K562 (cell line): ENCODE data around the gene ZFP62. TPM values are rescaled to one million over a fixed set of nuclear protein-coding genes. Genes with fewer than 3 reads are reported as not detected.
A peak's percentile ranks its signal among the peaks of the same experiment; 100 is the strongest.

ENCODE experiments used
- ATF1 ChIP-seq, 2 experiments: fragments of 450-650 bp in 1 of 2; IDR thresholded peaks; 2 replicates each; pipeline ENCODE4 v1.6.1; 2016; ENCODE audit warnings: missing compliant biosample characterization in 1 of 2, missing genetic modification characterization in 1 of 2
- BRF1 ChIP-seq: IDR thresholded peaks from 3 replicates; pipeline ENCODE4 v1.6.1; 2011; ENCODE audit warnings: borderline replicate concordance, mild to moderate bottlenecking; ENCODE audit not compliant: insufficient read length; ENCODE audit errors: extremely low read depth
- CBFA2T3 ChIP-seq: fragments of 450-650 bp; IDR thresholded peaks from 2 replicates; pipeline ENCODE4 v1.6.1; 2017
- IRF2 ChIP-seq: sonication (generic); formaldehyde crosslinking; IDR thresholded peaks from 2 replicates; pipeline ENCODE4 v1.8.1; 2022; ENCODE audit warnings: mild to moderate bottlenecking, missing genetic modification reagents
- KAT8 ChIP-seq: fragments of 450-650 bp; IDR thresholded peaks from 2 replicates; pipeline ENCODE4 v1.6.1; 2016; ENCODE audit warnings: low read depth, mild to moderate bottlenecking
- KLF13 ChIP-seq: fragments of 450-650 bp; IDR thresholded peaks from 2 replicates; pipeline ENCODE4 v1.6.1; 2016; ENCODE audit warnings: missing genetic modification characterization, low read depth, mild to moderate bottlenecking, missing compliant biosample characterization, moderate library complexity, borderline replicate concordance
- MIER1 ChIP-seq: fragments of 450-650 bp; IDR thresholded peaks from 2 replicates; pipeline ENCODE4 v1.6.1; 2016; ENCODE audit warnings: antibody characterized with exemption, mild to moderate bottlenecking, low read depth
- MTA1 ChIP-seq: fragments of 450-650 bp; IDR thresholded peaks from 2 replicates; pipeline ENCODE4 v1.6.1; 2017; ENCODE audit warnings: borderline replicate concordance
- NCOR1 ChIP-seq: fragments of 450-650 bp; IDR thresholded peaks from 2 replicates; pipeline ENCODE4 v1.6.1; 2016; ENCODE audit warnings: mild to moderate bottlenecking, moderate library complexity
- POLR3A ChIP-seq: IDR thresholded peaks from 2 replicates; pipeline ENCODE4 v1.6.1; 2011; ENCODE audit warnings: borderline replicate concordance, mild to moderate bottlenecking, moderate library complexity; ENCODE audit not compliant: insufficient read length, insufficient read depth; ENCODE audit errors: extremely low read depth
- SIRT6 ChIP-seq: IDR thresholded peaks from one replicate; pipeline ENCODE4 v1.6.1; 2012; ENCODE audit warnings: low read depth, mild to moderate bottlenecking, control low read depth, inconsistent platforms, low read length, moderate library complexity
- TAF9B ChIP-seq: fragments of 450-650 bp; IDR thresholded peaks from 2 replicates; pipeline ENCODE4 v1.6.1; 2018; ENCODE audit warnings: mild to moderate bottlenecking; ENCODE audit not compliant: partially characterized antibody
- TAL1 ChIP-seq: fragments of 450-650 bp; IDR thresholded peaks from 2 replicates; pipeline ENCODE4 v1.6.1; 2016; ENCODE audit warnings: mild to moderate bottlenecking
- TBP ChIP-seq: optimal IDR thresholded peaks from 2 replicates; pipeline ENCODE3; 2011; ENCODE audit warnings: low read depth, low read length, improper control_type of control experiment
- ZNF644 ChIP-seq: fragments of 200-800 bp; sonication (Bioruptor generic); IDR thresholded peaks from 2 replicates; pipeline ENCODE4 v1.6.1; 2016; ENCODE audit warnings: low read depth, missing genetic modification characterization, missing compliant biosample characterization
- ZNF77 ChIP-seq: fragments of 250-450 bp; sonication (Bioruptor Pico); IDR thresholded peaks from 2 replicates; pipeline ENCODE4 v1.5.0; 2020
- polyA plus RNA-seq, 8 experiments: library from polyadenylated mRNA; depleted of rRNA in 4 of 8; stranded (reverse) in 5 of 8; unstranded in 3 of 8; fragments of >200 nt; fragmentation: Nextera tagmentation in 2 of 8; fragmentation: Illumina TruSeq in 1 of 8; extraction: Ambion mirVana in 2 of 8; extraction: Trizol in 1 of 8; gene quantifications; 2 replicates each; pipeline versions ENCODE4 v1.2.1 to v1.2.3, GENCODE V29; 2011 to 2014; ENCODE audit warnings: inconsistent platforms in 1 of 8, missing spikeins in 1 of 8
- total RNA-seq, 7 experiments: library from RNA; depleted of rRNA in 6 of 7; stranded (reverse); fragments of >200 nt in 6 of 7; fragmentation: Illumina TruSeq in 2 of 7; extraction: Trizol in 2 of 7; gene quantifications; 2 replicates each; pipeline versions ENCODE4 v1.2.1 to v1.2.3, GENCODE V29; 2011 to 2021; ENCODE audit warnings: low replicate concordance in 1 of 7
- TF ChIP-seq, protein P1 (sequence below): fragments of 250-450 bp; sonication (Bioruptor Pico); IDR thresholded peaks from 2 replicates; pipeline ENCODE4 v1.4.0; 2020
- TF ChIP-seq, protein P2 (sequence below): fragments of 250-450 bp; sonication (Bioruptor Pico); IDR thresholded peaks from 2 replicates; pipeline ENCODE4 v1.8.0; 2022; ENCODE audit warnings: inconsistent platforms
- TF ChIP-seq, protein P3 (sequence below): sonication (generic); formaldehyde crosslinking; IDR thresholded peaks from 2 replicates; pipeline ENCODE4 v1.8.0; 2022; ENCODE audit warnings: mild to moderate bottlenecking, missing genetic modification reagents
- TF ChIP-seq, protein P4 (sequence below): fragments of 250-450 bp; sonication (Bioruptor Pico); IDR thresholded peaks from 2 replicates; pipeline ENCODE4 v1.5.1; 2021; ENCODE audit warnings: mild to moderate bottlenecking
- TF ChIP-seq, protein P5 (sequence below): fragments of 200-400 bp; formaldehyde crosslinking; IDR thresholded peaks from 2 replicates; pipeline ENCODE4 v1.6.1; 2017; ENCODE audit warnings: mild to moderate bottlenecking, low read depth, low read length, moderate library complexity

The ZFP62 gene
- total and polyA plus RNA-seq, 9 of the 15 experiments (the other 6 are each of a cell fraction or from before 2014, with no cell fraction given): 12.2 to 37.5 (median 25.0) TPM

DNA sequence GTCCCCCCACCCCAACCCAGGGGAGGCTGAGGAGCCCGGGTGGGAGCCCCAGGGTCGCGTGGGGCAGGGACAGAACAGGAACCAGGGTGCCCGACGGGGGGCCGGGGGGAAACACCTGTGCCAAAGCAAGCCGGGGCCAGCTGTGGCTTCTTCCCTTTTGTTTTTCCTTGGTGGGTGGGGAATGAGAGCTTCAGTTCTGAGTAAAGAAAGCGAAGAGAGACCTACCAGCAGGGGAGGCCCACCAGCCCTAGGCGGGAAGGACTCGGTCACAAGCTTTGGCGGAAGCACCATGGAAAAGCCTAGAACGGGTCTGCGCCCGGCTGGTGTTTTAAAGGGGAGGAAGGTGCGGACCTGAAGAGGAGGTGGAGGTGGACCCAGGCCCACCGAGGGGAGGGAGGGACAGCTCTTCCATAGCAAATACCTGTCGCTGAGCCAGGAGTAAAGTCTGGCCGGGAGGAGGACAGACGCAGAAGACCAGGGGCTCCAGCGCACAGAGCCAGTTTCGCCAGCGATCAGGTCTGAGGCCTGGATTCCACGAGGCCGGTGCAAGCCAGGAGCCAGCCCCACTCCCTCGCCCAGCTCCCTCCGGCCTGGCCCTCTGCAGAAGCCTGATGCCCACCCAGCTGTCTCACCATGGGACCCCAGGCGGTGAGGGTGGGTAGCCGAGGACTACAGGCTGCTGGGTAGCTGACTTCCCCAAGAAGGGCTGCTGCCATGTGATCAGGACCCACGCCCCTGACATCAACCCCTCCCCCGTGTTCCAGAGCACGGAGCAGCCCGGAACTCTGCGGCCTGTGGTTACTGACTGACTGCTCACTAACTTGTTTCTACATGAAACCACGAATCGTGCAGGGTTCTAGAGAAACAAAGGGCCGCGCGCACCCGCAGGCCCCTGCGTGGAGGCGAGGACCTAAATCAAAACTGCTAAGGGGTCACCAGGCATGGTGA is 57.6 kb downstream of the ZFP62 start (continued):
- TF ChIP-seq, protein P1, sequence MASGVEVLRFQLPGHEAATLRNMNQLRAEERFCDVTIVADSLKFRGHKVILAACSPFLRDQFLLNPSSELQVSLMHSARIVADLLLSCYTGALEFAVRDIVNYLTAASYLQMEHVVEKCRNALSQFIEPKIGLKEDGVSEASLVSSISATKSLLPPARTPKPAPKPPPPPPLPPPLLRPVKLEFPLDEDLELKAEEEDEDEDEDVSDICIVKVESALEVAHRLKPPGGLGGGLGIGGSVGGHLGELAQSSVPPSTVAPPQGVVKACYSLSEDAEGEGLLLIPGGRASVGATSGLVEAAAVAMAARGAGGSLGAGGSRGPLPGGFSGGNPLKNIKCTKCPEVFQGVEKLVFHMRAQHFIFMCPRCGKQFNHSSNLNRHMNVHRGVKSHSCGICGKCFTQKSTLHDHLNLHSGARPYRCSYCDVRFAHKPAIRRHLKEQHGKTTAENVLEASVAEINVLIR (CRISPR knock-in tag): no peak
- TF ChIP-seq POLR3A: no peak
- no peak for TF ChIP-seq MIER1
- no peak for TF ChIP-seq CBFA2T3
- TF ChIP-seq MTA1: no peak
- no peak for TF ChIP-seq BRF1
- TF ChIP-seq, protein P2, sequence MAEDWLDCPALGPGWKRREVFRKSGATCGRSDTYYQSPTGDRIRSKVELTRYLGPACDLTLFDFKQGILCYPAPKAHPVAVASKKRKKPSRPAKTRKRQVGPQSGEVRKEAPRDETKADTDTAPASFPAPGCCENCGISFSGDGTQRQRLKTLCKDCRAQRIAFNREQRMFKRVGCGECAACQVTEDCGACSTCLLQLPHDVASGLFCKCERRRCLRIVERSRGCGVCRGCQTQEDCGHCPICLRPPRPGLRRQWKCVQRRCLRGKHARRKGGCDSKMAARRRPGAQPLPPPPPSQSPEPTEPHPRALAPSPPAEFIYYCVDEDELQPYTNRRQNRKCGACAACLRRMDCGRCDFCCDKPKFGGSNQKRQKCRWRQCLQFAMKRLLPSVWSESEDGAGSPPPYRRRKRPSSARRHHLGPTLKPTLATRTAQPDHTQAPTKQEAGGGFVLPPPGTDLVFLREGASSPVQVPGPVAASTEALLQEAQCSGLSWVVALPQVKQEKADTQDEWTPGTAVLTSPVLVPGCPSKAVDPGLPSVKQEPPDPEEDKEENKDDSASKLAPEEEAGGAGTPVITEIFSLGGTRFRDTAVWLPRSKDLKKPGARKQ (CRISPR knock-in tag): no peak
- TF ChIP-seq KAT8: no peak
- no peak for TF ChIP-seq TAF9B
- no peak for TF ChIP-seq TAL1
- TF ChIP-seq SIRT6: no peak
- TF ChIP-seq ZNF77 (CRISPR knock-in tag): no peak
- no peak for TF ChIP-seq NCOR1
- TF ChIP-seq IRF2 (CRISPR knock-in tag): no peak
- no peak for TF ChIP-seq ATF1 (CRISPR knock-in tag; IDR thresholded peaks at IDR 0.05)
- no peak for TF ChIP-seq ATF1 (tag; IDR thresholded peaks at IDR 0.05)
- TF ChIP-seq KLF13 (tag): no peak; the same call in 1 of the 2 replicates
- TF ChIP-seq, protein P3, sequence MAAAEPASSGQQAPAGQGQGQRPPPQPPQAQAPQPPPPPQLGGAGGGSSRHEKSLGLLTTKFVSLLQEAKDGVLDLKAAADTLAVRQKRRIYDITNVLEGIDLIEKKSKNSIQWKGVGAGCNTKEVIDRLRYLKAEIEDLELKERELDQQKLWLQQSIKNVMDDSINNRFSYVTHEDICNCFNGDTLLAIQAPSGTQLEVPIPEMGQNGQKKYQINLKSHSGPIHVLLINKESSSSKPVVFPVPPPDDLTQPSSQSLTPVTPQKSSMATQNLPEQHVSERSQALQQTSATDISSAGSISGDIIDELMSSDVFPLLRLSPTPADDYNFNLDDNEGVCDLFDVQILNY (CRISPR knock-in tag): no peak
- no peak for TF ChIP-seq ZNF644 (tag)
- TF ChIP-seq, protein P4, sequence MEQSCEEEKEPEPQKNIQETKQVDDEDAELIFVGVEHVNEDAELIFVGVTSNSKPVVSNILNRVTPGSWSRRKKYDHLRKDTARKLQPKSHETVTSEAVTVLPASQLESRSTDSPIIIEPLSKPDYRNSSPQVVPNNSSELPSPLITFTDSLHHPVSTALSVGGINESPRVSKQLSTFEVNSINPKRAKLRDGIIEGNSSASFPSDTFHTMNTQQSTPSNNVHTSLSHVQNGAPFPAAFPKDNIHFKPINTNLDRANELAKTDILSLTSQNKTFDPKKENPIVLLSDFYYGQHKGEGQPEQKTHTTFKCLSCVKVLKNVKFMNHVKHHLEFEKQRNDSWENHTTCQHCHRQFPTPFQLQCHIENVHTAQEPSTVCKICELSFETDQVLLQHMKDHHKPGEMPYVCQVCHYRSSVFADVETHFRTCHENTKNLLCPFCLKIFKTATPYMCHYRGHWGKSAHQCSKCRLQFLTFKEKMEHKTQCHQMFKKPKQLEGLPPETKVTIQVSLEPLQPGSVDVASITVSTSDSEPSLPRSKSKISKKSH (CRISPR knock-in tag): no peak
- TF ChIP-seq, protein P5, sequence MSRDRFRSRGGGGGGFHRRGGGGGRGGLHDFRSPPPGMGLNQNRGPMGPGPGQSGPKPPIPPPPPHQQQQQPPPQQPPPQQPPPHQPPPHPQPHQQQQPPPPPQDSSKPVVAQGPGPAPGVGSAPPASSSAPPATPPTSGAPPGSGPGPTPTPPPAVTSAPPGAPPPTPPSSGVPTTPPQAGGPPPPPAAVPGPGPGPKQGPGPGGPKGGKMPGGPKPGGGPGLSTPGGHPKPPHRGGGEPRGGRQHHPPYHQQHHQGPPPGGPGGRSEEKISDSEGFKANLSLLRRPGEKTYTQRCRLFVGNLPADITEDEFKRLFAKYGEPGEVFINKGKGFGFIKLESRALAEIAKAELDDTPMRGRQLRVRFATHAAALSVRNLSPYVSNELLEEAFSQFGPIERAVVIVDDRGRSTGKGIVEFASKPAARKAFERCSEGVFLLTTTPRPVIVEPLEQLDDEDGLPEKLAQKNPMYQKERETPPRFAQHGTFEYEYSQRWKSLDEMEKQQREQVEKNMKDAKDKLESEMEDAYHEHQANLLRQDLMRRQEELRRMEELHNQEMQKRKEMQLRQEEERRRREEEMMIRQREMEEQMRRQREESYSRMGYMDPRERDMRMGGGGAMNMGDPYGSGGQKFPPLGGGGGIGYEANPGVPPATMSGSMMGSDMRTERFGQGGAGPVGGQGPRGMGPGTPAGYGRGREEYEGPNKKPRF: no peak
- peak; percentile 22 for TF ChIP-seq TBP
